Panc1 (cell line): Measurements from ENCODE around the gene TP53RK.

ENCODE experiments used
- CTCF ChIP-seq: fragments of 450-650 bp; IDR thresholded peaks from 2 replicates; pipeline ENCODE4 v1.5.1; 2017; ENCODE audit warnings: mild to moderate bottlenecking
- POLR2AphosphoS5 ChIP-seq: IDR thresholded peaks from 2 replicates; pipeline ENCODE4 v1.6.1; 2012; ENCODE audit warnings: mild to moderate bottlenecking, low read depth, low read length, moderate library complexity
- REST ChIP-seq, 2 experiments: IDR thresholded peaks; 2 replicates each; pipeline ENCODE4 v1.6.1; 2011 to 2012; ENCODE audit warnings: low read depth in 2 of 2, control low read depth in 1 of 2, low read length in 1 of 2, mild to moderate bottlenecking in 1 of 2, moderate library complexity in 1 of 2; ENCODE audit not compliant: insufficient read depth in 1 of 2
- SIN3A ChIP-seq: IDR thresholded peaks from 2 replicates; pipeline ENCODE4 v1.6.1; 2012; ENCODE audit warnings: low read depth, mild to moderate bottlenecking, low read length, moderate library complexity, borderline replicate concordance; ENCODE audit not compliant: insufficient read depth
- TCF7L2 ChIP-seq: IDR thresholded peaks from 2 replicates; pipeline ENCODE4 v1.6.1; 2011; ENCODE audit warnings: mild to moderate bottlenecking, low read depth, low read length, inconsistent platforms

- no peak for TF ChIP-seq CTCF
- TF ChIP-seq REST (IDR thresholded peaks at IDR 0.05; ENCODE audit: insufficient read depth in 1 of 2, low read depth in 2 of 2, low read length in 1 of 2): no peak
- no peak for TF ChIP-seq POLR2AphosphoS5
- TF ChIP-seq SIN3A: no peak
- TF ChIP-seq TCF7L2: no peak
Observed at GRCh38 chr20:46646122-46646521, 43.1 kb downstream of the TP53RK start.
